ACC112 (cell line): ENCODE results near the gene TBX2.

ENCODE experiments used
- H2AFZ ChIP-seq: fragments of 200-600 bp; sonication (generic); one replicate; pipeline ENCODE4 v1.6.0; 2017; ENCODE audit warnings: antibody characterized with exemption, low read length; ENCODE audit not compliant: unreplicated experiment
- H3K27ac ChIP-seq: fragments of 200-600 bp; sonication (generic); 2 replicates; pipeline ENCODE4 v1.5.1; 2014; ENCODE audit warnings: low read depth, mild to moderate bottlenecking, antibody characterized with exemption, low read length, moderate library complexity
- H3K27me3 ChIP-seq: fragments of 200-600 bp; sonication (generic); 2 replicates; pipeline ENCODE4 v1.6.1; 2014; ENCODE audit warnings: mild to moderate bottlenecking, antibody characterized with exemption, low read length, moderate library complexity, mixed read lengths; ENCODE audit not compliant: insufficient read depth
- H3K36me3 ChIP-seq: fragments of 200-600 bp; sonication (generic); 2 replicates; pipeline ENCODE4 v1.6.1; 2016; ENCODE audit warnings: mild to moderate bottlenecking, antibody characterized with exemption, low read length, moderate library complexity, mixed read lengths; ENCODE audit not compliant: insufficient read depth
- H3K4me1 ChIP-seq: fragments of 200-600 bp; sonication (generic); one replicate; pipeline ENCODE4 v1.6.1; 2016; ENCODE audit warnings: low read length, mixed read lengths; ENCODE audit not compliant: insufficient read depth, unreplicated experiment, control insufficient read depth
- H3K4me3 ChIP-seq: fragments of 200-600 bp; sonication (generic); 2 replicates; pipeline ENCODE4 v1.5.1; 2014; ENCODE audit warnings: mild to moderate bottlenecking, low read depth, low read length
- H3K79me2 ChIP-seq: fragments of 200-600 bp; sonication (generic); one replicate; pipeline ENCODE4 v1.6.0; 2016; ENCODE audit warnings: low read length; ENCODE audit not compliant: control insufficient read depth, unreplicated experiment, insufficient read depth

TBX2 gene

GRCh38 chr17:61389670-61390478 is 9.8 kb upstream of the TBX2 start:
- Histone ChIP-seq H3K36me3 (no peaks in the 10 kb centered on the region), H2AFZ (no peak overlapping the region), H3K4me1 (peaks cover 9% of the 10 kb centered on the region), H3K27ac (no peak overlapping the region), H3K27me3 (no peaks in the 10 kb centered on the region), H3K4me3 (no peak overlapping the region), H3K79me2 (no peaks in the 10 kb centered on the region)

- H3K36me3 ChIP-seq, result no peaks in the 10 kb centered on the region
- H2AFZ ChIP-seq, result no peak overlapping the region
- H3K4me1 ChIP-seq, result peaks cover 9% of the 10 kb centered on the region
- no peak overlapping the region for H3K27ac ChIP-seq
- no peak overlapping the region for H3K4me3 ChIP-seq
- no peaks in the 10 kb centered on the region for H3K79me2 ChIP-seq
- H3K27me3 ChIP-seq, result no peaks in the 10 kb centered on the region
Observed at GRCh38 chr17:61390479-61390791, 9.2 kb upstream of the TBX2 start.

GRCh38 chr17:61391595-61392291 is 7.9 kb upstream of the TBX2 start:
- Histone ChIP-seq H3K36me3 (no peaks in the 10 kb centered on the region), H3K27me3 (no peaks in the 10 kb centered on the region), H3K4me3 (no peak overlapping the region), H2AFZ (no peak overlapping the region), H3K4me1 (peaks cover 4% of the 10 kb centered on the region), H3K27ac (no peak overlapping the region), H3K79me2 (peaks cover 5% of the 10 kb centered on the region)

- H2AFZ ChIP-seq, result no peak overlapping the region
- H3K4me1 ChIP-seq, result peaks cover 6% of the 10 kb centered on the region
- H3K27ac ChIP-seq, result no peak overlapping the region
- no peak overlapping the region for H3K4me3 ChIP-seq
- H3K27me3 ChIP-seq, result no peaks in the 10 kb centered on the region
- no peaks in the 10 kb centered on the region for H3K36me3 ChIP-seq
- H3K79me2 ChIP-seq, result peaks cover 12% of the 10 kb centered on the region
Observed at GRCh38 chr17:61392679-61393078, 7.0 kb upstream of the TBX2 start.

GRCh38 chr17:61393550-61393903 is 6.1 kb upstream of the TBX2 start:
- H3K36me3 ChIP-seq, result no peaks in the 10 kb centered on the region
- no peak overlapping the region for H3K4me3 ChIP-seq
- no peak overlapping the region for H2AFZ ChIP-seq
- no peak overlapping the region for H3K27ac ChIP-seq
- H3K79me2 ChIP-seq, result peaks cover 21% of the 10 kb centered on the region
- peaks cover 14% of the 10 kb centered on the region for H3K4me1 ChIP-seq
- no peaks in the 10 kb centered on the region for H3K27me3 ChIP-seq

- Histone ChIP-seq H3K27ac (no peak overlapping the region), H3K27me3 (no peaks in the 10 kb centered on the region)
Observed at GRCh38 chr17:61393904-61394629, 5.6 kb upstream of the TBX2 start.

GRCh38 chr17:61394630-61395408 is 4.8 kb upstream of the TBX2 start:
- H3K27me3 ChIP-seq, result no peaks in the 10 kb centered on the region

More at GRCh38 chr17:61393904-61394629, 5.6 kb upstream of the TBX2 start:
- Histone ChIP-seq H2AFZ (no peak overlapping the region), H3K4me3 (no peak overlapping the region), H3K4me1 (peaks cover 15% of the 10 kb centered on the region), H3K79me2 (peaks cover 26% of the 10 kb centered on the region), H3K36me3 (no peaks in the 10 kb centered on the region)

GRCh38 chr17:61395409-61395982 is 4.1 kb upstream of the TBX2 start:
- Histone ChIP-seq H3K79me2 (peaks cover 32% of the 10 kb centered on the region), H3K27me3 (no peaks in the 10 kb centered on the region), H3K4me1 (peaks cover 10% of the 10 kb centered on the region), H3K27ac (no peak overlapping the region), H3K36me3 (no peaks in the 10 kb centered on the region), H2AFZ (no peak overlapping the region), H3K4me3 (no peak overlapping the region)

More at GRCh38 chr17:61394630-61395408, 4.8 kb upstream of the TBX2 start:
- Histone ChIP-seq H2AFZ (no peak overlapping the region), H3K79me2 (peaks cover 29% of the 10 kb centered on the region), H3K27ac (no peak overlapping the region), H3K4me3 (no peak overlapping the region), H3K4me1 (peaks cover 11% of the 10 kb centered on the region), H3K36me3 (no peaks in the 10 kb centered on the region)

- H3K4me1 ChIP-seq, result peaks cover 10% of the 10 kb centered on the region
- no peaks in the 10 kb centered on the region for H3K27me3 ChIP-seq
- no peaks in the 10 kb centered on the region for H3K36me3 ChIP-seq
- H3K4me3 ChIP-seq, result 0 out of 2 replicates have a peak overlapping the region, but pooled peaks have one; percentile 98
- no peak overlapping the region for H3K27ac ChIP-seq
- H2AFZ ChIP-seq, result peak overlapping the region; percentile 79
- H3K79me2 ChIP-seq, result peaks cover 38% of the 10 kb centered on the region
Observed at GRCh38 chr17:61395983-61396585, 3.6 kb upstream of the TBX2 start.
